ENCODE measurements around the gene GPRIN3.
"Not testable (repeated sequence)": the region's sequence is repeated elsewhere in the genome, so short reads cannot be mapped to it uniquely, and the experiment has no call there.

The GPRIN3 gene

GRCh38 chr4:89257376-89257775, 50.2 kb downstream of the GPRIN3 start:
- DNase-seq (ENCODE audit: low read depth in 1 of 2, low spot score in 1 of 2), result no peak

- no peak for DNase-seq (ENCODE audit: low read depth in 1 of 2, low spot score in 1 of 2)
Observed at GRCh38 chr4:89256203-89256800, 51.3 kb downstream of the GPRIN3 start.

GRCh38 chr4:89254847-89255246, 52.8 kb downstream of the GPRIN3 start:
- DNase-seq (ENCODE audit: low read depth in 1 of 2, low spot score in 1 of 2), result peak in 1 of 2 donors; percentile 23

GRCh38 chr4:89254347-89254746, 53.3 kb downstream of the GPRIN3 start:
- DNase-seq (ENCODE audit: low read depth in 1 of 2, low spot score in 1 of 2), result not testable (repeated sequence)

- DNase-seq (ENCODE audit: low read depth in 1 of 2, low spot score in 1 of 2), result no peak
Observed at GRCh38 chr4:89253935-89254334, 53.7 kb downstream of the GPRIN3 start.

GRCh38 chr4:89253311-89253710, 54.3 kb downstream of the GPRIN3 start:
- no peak for DNase-seq (ENCODE audit: low read depth in 1 of 2, low spot score in 1 of 2)

GRCh38 chr4:89251396-89251795, 56.2 kb downstream of the GPRIN3 start:
- DNase-seq (ENCODE audit: low read depth in 1 of 2, low spot score in 1 of 2), result no peak

GRCh38 chr4:89249716-89250361, 57.8 kb downstream of the GPRIN3 start:
- DNase-seq (ENCODE audit: low read depth in 1 of 2, low spot score in 1 of 2), result no peak

- no peak for DNase-seq (ENCODE audit: low read depth in 1 of 2, low spot score in 1 of 2)
Observed at GRCh38 chr4:89249313-89249712, 58.3 kb downstream of the GPRIN3 start.

- DNase-seq (ENCODE audit: low read depth in 1 of 2, low spot score in 1 of 2), result no peak
Observed at GRCh38 chr4:89248879-89249281, 58.7 kb downstream of the GPRIN3 start.

GRCh38 chr4:89247951-89248350, 59.6 kb downstream of the GPRIN3 start:
- no peak for DNase-seq (ENCODE audit: low read depth in 1 of 2, low spot score in 1 of 2)

GRCh38 chr4:89245459-89245858, 62.1 kb downstream of the GPRIN3 start:
- no peak for DNase-seq (ENCODE audit: low read depth in 1 of 2, low spot score in 1 of 2)

- DNase-seq (ENCODE audit: low read depth in 1 of 2, low spot score in 1 of 2), result no peak
Observed at GRCh38 chr4:89243733-89244252, 63.8 kb downstream of the GPRIN3 start.

GRCh38 chr4:89242864-89243732, 64.5 kb downstream of the GPRIN3 start:
- no peak for DNase-seq (ENCODE audit: low read depth in 1 of 2, low spot score in 1 of 2)

GRCh38 chr4:89242216-89242615, 65.4 kb downstream of the GPRIN3 start:
- no peak for DNase-seq (ENCODE audit: low read depth in 1 of 2, low spot score in 1 of 2)

GRCh38 chr4:89230271-89230670, 77.3 kb downstream of the GPRIN3 start:
- DNase-seq (ENCODE audit: low read depth in 1 of 2, low spot score in 1 of 2), result no peak

GRCh38 chr4:89226665-89227574, 80.7 kb downstream of the GPRIN3 start:
- DNase-seq (ENCODE audit: low read depth in 1 of 2, low spot score in 1 of 2), result peak; percentile 41 to 53

GRCh38 chr4:89222170-89222569, 85.4 kb downstream of the GPRIN3 start:
- no peak for DNase-seq (ENCODE audit: low read depth in 1 of 2, low spot score in 1 of 2)

GRCh38 chr4:89221167-89221867, 86.3 kb downstream of the GPRIN3 start:
- no peak for DNase-seq (ENCODE audit: low read depth in 1 of 2, low spot score in 1 of 2)

GRCh38 chr4:89218587-89218986, 89.0 kb downstream of the GPRIN3 start:
- no peak for DNase-seq (ENCODE audit: low read depth in 1 of 2, low spot score in 1 of 2)
